GDM1 (cell line): ENCODE data around the gene DDA1.
"Not testable (repeated sequence)": the region's sequence is repeated elsewhere in the genome, so short reads cannot be mapped to it uniquely, and the experiment has no call there.

Experiments
- DNase-seq: peaks from one replicate; lab custom pipeline; 2025; lab: John Stamatoyannopoulos, UW

Gene DDA1

DNA sequence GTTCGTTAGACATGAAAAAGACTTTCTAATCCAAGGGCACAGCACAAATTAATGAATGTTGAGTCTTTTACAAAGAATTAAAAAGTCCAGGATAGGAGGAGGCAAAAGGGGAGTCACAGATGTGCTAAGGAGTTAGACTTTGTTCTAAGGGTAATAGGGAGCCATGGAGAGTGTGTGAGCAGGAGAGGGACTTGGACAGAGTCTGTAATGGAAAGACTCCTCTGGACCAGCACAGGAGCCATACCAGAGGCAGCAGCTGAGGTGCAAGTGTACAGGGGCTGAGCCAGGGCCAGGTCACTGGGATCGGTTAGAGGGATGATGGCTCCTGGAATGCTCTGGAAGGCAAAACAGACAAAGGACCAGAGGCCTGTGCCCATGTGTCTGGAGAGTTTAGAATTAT, 38.5 kb downstream of the DDA1 start:
- no peak for DNase-seq

DNA sequence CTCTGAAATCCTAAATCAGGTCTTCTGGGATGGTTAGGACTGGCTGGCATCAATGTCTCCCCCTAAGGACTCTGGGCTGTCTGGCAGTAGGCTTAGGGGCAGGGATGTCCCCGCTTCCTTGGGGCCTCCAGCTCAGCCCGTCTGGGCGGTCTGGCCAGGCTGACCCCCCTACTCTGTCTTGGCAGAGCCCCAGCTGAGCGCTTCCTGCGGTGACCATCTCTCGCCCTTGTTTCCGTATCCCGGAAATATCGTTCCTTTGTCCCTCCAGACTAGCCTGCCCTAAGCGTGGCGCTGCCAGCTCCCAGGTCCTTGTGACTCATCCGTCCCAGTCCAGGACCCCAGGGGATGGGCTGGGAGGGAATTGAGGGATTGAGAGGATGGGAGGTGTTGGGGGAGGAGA, 39.3 kb downstream of the DDA1 start:
- no peak for DNase-seq

DNA sequence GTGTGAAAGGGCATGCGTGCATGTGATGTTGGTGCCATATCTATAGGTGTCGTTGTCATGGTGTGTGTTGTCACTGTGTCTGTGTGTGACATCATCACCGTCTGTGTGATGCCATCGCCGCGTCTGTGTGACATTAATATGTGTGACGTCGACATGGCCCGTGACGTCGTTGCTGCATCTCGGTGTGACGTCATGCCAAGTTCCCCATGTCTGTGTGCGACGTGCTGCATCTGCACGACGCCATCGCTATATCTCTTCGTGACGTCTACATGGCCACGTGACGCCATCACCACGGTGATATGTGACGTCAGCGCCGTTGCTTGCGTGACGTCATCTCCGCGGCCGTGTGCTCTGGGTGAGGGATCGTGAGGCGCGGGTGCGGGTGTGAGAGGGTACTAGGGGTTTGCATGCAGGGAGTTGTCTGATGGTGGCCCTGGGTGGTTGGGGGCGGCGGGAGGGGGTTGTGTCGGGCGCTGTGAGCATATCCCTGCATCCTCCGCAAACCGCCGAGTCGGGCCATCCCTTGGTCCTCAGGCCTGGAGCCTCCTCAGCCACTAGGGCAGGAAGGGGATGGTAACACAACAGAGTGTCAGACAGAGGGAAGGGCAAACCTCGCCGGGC, 42.6 kb downstream of the DDA1 start:
- no peak for DNase-seq

DNA sequence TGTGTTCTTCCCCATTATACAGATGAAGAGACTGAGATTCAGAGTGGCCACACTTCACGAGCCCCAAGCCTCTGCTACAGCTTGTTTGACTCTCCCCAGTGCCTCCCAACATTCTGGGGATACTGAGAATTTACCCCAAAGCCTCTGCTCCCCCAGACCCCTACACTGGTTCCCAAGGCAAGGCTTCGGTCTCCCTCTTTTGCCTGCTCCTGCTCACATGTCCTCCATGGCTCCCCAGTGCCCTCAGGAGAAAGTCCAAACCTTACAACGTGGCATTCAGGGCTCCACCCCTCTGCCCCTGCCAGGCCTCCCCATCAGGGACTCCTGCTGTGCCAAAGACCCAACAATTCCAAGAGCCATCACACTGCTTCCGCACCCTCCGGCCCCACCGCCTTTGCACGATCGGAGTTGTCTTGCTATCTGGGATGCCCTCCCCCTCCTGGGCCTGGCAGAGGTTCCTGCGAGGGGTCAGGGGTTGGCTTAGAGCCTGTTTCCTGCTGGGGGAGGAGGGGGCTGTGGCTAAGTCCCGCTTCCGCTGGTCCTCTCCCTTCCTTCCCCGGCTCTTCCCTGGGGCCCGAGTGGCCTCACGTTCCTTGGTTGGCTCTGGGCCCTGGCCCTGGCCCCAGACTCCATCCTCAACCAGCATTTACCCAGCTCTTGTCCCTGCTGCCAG, 43.4 kb downstream of the DDA1 start:
- DNase-seq, result no peak

DNA sequence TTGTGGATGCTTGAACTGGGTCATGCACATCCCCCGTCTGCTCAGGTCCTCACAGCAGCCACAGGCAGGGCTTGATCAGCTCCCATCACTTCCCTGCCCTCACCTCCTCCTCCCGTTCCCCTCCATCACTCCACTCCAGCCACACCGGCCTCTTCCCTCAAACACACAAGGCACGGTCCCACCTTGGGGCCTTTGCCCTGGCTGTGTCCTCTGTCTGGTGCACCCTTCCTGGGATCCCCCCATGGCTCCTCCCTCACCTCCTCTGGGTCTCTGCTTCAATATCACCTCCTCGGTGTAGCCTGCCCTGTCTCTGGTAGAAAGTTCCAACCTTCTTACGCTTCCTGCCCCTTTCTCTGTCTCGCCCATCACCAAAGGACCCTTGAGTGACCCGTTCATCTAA, 44.0 kb downstream of the DDA1 start:
- no peak for DNase-seq

DNA sequence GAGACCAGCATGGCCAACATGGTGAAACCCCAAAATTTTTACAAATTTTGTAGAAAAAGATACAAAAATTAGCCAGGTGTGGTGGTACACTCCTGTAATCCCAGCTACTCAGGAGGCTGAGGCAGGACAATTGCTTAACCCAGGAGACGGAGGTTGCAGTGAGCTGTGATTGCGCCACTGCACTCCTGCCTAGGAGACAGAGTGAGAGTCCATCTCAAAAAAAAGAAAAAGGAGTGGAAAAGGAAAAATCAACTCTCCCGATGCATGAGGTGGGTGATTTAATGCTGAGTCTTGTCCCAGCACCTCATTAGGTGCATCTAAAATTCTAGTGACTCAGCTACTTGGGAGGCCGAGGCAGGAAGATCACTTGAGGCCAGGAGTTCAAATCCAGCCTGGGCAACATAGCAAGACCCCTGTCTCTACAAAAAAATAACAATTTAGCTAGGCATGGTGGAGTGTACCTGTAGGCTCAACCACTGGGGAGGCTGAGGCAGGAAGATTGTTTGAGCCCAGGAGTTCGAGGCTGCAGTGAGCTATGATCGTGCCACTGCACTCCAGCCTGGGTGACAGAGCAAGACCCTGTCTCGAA, 47.8 kb downstream of the DDA1 start:
- no peak for DNase-seq

DNA sequence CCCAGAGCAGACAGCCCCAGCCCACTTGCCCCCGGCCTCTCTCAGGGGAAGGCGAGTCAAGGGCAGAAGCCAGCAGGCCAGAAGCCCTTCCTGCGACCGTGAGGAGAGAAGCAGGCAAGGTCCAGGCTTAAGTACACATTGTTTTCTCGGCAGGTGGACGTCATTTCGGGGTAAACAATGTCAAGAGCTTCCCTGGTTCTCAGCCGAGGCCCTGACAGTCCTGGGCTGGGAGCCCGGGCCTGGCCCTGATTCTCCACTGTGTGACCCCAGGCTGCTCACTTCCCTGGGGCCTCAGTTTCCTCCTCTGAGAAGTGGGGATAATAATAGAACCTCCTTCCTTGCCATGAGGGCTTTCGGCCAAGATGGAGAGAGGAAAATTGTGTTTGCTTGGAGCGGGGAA, 48.4 kb downstream of the DDA1 start:
- no peak for DNase-seq

DNA sequence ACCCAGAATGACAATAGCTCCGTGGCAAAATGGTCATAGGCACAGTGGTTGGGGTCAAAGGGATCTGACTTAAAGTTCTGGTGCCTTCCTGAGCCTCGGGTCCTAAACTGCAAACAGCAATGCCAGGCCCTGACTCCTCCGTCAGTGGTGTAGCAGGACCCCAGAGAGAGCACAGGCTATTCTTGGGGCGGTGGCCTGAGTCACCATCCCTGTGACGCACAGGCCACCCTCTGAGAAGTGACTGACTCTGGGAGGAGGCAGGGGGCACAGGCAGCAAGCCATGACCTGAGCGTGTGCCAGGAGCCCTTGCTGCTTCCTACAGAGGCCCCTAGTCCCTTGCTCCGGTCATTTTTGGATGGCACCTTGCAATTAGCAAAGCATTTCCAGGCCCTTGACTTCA, 49.0 kb downstream of the DDA1 start:
- DNase-seq, result no peak

DNA sequence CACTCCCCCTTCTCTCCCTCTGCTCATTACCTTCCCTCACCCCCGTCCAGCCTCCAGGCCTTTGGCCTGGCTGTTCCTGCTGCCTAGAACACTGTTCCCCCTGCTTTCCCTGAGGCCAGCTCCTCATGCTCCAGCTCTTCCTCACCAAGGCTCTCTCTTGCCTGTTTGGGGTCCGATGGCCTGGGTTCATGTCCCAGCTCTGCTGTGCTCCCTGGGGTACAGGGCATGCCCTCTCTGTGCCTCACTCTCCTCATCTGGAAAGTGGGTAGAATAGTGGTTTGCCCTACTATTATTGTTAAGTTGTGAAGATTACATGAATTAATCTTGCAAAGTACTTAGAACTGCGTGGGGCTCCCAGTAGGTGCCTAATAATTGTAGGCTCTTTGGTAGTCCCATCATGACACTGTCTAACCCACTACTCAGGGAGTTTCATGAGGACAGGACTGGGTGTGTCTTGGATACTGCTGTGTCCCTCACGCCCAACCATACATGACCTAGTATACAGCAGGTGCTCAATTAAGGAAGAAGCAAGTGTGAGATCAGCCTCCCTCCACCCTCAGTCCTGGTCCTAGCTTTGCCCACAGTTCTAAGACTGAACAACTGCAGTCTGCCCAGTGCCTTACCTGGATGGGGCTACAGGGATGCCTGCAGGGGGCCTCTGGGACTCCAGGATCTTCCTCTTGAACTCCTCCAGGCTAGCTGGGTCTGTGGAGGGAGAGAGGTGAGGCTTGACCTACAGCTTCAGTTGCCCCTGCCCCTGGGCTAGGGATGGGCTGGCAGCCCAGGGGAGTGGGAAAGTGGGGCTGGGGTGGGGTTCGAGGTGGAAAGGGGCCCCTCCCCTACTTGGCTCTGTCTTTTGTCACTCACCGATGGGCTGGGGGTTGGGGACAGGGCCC, 50.8 kb downstream of the DDA1 start:
- DNase-seq, result no peak

DNA sequence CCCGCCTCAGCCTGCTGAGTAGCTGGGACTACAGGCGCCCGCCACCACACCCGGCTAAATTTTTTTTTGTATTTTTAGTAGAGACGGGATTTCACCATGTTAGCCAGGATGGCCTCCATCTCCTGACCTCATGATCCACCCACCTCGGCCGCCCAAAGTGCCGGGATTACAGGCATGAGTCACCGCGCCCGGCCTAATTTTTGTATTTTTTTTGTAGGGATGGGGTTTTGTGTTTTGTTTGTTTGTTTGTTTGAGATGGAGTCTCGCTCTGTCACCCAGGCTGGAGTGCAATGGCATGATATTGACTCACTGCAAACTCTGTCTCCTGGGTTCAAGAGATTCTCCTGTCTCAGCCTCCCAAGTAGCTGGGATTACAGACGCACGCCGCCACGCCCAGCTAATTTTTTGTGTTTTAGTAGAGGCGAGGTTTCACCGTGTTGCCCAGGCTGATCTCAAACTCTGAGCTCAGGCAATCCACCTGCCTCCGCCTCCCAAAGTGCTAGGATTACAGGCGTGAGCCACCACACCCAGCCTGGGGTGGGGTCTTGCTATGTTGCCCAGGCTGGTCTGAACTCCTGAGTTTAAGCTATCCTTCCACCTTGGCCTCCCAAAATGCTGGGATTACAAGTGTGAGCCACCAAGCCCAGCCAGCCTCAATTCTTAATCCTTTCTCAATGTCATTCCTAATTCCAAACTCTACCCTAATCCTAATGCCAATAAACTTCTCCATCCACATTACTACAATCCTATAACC, 54.7 kb downstream of the DDA1 start:
- DNase-seq, result not testable (repeated sequence)

DNA sequence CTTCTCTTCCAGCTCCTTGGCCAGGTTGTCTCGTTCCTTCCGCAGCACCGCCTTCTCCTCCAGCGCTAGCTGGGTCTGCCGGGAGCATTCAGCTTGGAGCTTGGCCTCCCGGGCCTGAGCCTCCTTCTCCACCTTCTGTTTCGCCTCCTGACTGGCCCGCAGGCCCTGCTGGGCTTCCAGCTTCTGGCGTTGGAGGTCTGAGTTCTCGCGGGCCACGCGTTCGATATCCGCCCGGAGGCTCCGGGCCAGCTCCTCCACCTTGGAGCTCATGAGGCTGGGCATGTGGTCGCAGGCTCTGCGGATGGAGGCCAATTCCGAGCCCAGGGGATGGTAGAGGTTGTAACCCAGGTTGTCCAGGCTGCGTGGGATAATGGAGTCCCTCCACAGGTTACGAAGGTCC, 56.0 kb downstream of the DDA1 start:
- DNase-seq, result no peak

DNA sequence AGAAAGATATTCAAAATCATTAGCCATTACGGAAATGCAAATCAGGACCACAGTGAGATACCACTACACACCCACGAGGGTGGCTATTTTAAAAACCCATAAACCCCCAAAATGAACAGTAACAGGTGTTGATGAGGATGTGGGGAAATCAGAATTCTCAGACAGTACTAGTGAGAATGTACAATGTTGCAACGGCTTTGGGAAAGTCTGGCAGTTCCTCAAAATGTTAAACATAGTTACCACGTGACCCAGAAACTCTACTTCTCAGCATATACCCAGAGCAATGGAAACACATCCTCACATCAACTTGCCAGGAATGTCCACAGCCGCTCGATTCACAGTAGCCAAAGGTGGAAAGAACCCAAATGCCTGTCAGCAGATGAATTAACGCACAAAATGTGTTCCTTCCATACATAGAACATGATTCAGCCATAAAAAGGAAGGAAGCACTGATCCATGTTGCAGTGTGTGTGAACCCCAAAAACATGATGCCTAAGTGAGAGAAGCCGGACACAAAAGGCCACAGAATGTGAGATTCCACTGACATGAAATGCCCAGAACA, 60.7 kb downstream of the DDA1 start:
- peak; percentile 36 for DNase-seq
